GM04504 (cell line): ENCODE measurements around the gene RNF208.
"Not testable (repeated sequence)": the region's sequence is repeated elsewhere in the genome, so short reads cannot be mapped to it uniquely, and the experiment has no call there.

Experiments
- DNase-seq: peaks from one replicate; pipeline ENCODE4 v3.0.0-alpha.2; 2012; ENCODE audit warnings: low read depth

RNF208 gene

GRCh38 chr9:137253717-137254623 lies 31.9 kb upstream of the RNF208 start:
- DNase-seq: no peak

- DNase-seq: no peak
Observed at GRCh38 chr9:137252555-137253506, 30.8 kb upstream of the RNF208 start.

GRCh38 chr9:137251490-137252268 lies 29.6 kb upstream of the RNF208 start:
- DNase-seq: no peak

DNA sequence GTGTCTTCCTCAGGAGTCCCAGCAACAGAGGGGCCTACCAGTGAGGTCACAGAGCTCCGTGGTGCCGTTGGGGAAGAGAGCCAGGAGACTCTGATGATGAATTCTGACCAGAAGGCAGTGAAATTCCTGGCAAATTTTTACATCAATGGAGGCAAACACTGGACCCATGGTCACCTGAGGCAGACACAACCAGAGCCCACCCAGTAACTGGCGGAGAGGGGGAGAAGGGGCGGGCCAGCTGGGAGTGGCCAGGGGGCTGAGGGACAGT lies 29.1 kb upstream of the RNF208 start, which contains the start of gene STPG3:
STPG3 (plus strand) TSS at position 93 of the 268 bp plus-strand sequence; CDS start at position 94, 1 bp downstream.
- no peak for DNase-seq

- no peak for DNase-seq
Observed at GRCh38 chr9:137250329-137251193, 28.5 kb upstream of the RNF208 start.

GRCh38 chr9:137247916-137248175 lies 25.8 kb upstream of the RNF208 start:
- no peak for DNase-seq

GRCh38 chr9:137247135-137247915 lies 25.3 kb upstream of the RNF208 start:
- no peak for DNase-seq

GRCh38 chr9:137245450-137246421 lies 23.7 kb upstream of the RNF208 start:
- DNase-seq: no peak

- DNase-seq: no peak
Observed at GRCh38 chr9:137244486-137245449, 22.7 kb upstream of the RNF208 start.

DNA sequence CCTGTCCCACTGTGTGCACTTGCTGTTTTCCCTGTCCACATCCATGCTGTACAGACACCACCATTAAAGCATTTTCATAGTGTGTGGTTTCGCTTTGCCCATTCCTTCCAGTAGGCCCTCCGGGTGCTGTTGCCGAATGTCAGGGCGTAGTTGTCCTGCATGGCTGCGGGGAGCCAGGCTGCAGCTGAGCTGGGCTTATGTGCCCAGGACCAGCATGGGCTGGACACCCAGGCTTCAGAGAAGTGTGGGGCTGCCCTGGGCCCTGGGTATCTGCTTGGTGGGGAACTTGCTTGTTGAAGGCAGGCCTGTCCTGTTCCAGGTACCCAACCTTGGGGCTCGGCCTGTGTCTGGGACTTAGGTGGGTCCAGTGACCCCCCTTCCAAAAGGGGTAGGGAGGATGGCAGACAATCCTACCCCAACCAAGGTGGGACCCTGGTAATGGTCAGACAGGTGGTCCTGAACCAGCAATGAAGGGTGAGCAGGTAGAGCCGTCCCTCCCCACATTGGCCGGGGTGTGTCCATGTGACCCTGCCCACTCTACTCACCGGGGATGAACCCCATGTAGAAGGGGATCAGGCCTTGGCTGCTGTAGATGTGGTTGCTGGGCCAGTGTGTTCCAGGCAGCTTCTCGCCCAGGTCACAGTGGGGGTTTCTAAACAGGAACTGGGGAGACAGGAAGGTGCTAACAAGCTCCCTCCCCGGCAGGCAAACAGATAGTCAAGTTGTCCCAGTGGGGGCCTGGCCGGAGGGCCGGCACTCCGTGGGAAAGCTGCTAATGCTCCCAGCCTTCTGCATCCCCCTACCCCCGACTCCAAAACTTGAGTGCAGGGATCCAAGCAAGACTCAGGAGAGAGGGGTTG lies 21.8 kb upstream of the RNF208 start:
- DNase-seq: no peak

DNA sequence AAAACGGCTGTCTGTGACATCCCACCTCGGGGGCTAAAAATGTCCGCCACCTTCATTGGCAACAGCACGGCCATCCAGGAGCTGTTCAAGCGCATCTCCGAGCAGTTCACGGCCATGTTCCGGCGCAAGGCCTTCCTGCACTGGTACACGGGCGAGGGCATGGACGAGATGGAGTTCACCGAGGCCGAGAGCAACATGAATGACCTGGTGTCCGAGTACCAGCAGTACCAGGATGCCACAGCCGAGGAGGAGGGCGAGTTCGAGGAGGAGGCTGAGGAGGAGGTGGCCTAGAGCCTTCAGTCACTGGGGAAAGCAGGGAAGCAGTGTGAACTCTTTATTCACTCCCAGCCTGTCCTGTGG lies 21.2 kb upstream of the RNF208 start:
- DNase-seq: not testable (repeated sequence)

- no peak for DNase-seq
Observed at GRCh38 chr9:137242269-137243203, 20.5 kb upstream of the RNF208 start.

DNA sequence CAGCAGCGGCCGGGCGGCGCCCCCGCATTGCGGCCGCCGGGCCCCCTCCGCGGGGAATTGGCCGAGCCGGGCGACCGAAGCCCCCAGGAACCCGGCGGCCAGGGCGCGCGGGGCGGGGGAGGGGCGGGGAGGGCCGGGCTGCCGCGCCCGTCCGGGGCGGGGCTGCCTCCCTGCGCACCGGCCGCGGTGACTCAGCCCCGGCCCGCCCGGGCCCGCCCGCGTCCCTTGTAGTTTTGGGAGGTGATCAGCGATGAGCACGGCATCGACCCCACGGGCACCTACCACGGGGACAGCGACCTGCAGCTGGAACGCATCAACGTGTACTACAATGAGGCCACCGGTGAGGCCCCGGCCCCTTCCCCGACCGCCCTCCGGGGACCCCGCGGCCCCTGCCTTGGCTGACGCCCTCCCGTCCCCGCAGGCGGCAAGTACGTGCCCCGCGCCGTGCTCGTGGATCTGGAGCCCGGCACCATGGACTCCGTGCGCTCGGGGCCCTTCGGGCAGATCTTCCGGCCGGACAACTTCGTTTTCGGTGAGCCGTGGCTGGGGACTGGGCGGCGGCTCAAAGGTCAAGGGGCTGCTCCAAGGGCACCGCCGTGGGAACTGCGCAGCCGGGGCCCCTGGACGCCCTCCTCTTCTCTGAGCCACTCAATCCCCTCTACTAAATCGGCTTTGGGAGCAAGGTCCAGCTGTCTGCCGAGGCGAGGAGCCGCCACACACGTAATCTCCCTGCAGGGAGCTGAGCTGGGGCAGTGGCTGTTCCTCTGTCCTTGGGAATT lies 19.6 kb upstream of the RNF208 start:
- no peak for DNase-seq

- DNase-seq: peak; percentile 100
Observed at GRCh38 chr9:137240841-137241489, 18.9 kb upstream of the RNF208 start, which contains the start of gene TUBB4B. Gene TUBB4B, plus strand, starts transcription at chr9:137241287. Its CDS starts 74 bp downstream, at chr9:137241361.
